SW 1271 (cell line): ENCODE results near the gene UNC13A.

ENCODE experiments used
- DNase-seq, 2 experiments: peaks; one replicate each; lab custom pipeline; 2025; lab: John Stamatoyannopoulos, UW

Gene UNC13A

DNA sequence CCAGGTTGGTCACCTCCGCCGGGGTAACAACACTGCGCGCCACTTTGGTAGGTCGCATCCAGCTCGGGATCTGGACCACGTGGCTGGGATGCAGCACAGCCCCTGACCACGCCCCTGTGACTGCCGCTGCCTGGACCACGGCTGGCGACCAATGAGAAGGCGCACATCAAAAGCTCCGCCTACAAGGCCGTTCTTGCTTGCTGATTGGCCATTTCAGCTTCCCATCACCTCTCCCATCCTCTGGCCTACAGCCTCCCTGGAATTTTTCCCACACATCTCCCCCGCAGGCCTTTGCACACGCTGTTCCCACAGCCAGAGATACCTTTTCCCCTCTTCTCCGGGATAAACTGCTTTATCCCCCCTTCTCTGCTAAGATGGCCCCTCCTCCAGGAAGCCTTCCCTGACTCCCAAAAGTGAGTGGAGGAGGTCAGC, 18.6 kb upstream of the UNC13A start:
- DNase-seq = no peak

DNA sequence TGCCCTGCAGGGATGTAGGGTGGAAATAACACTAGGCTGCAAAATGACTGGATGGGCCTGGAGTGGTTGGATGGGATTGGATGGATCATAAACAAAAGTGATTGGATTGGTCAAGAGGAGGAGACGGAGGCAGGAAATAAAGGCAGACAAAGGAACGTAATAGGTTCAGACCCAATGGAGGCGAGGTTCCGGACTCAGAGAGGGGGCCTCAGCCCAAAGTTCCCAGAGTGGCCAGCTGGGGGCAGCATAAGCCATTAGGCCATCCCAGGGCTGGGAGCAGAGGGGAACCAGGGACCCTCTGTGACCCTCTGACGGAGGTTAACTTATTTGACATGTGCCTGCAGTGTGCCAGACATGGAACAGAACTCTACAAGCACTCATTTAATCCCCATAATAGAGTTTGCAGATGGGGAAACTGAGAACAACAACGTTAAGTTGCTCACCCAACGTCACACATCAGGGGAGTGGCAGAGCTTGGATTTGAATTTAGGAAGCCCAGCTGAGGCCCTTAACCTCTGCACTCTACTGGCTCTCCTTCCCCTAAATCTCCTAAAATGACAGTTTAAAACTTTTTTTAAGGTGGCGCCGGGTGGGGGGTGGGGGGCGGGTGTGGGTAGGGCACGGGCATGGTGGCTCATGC, 15.8 kb upstream of the UNC13A start:
- DNase-seq = no peak

DNA sequence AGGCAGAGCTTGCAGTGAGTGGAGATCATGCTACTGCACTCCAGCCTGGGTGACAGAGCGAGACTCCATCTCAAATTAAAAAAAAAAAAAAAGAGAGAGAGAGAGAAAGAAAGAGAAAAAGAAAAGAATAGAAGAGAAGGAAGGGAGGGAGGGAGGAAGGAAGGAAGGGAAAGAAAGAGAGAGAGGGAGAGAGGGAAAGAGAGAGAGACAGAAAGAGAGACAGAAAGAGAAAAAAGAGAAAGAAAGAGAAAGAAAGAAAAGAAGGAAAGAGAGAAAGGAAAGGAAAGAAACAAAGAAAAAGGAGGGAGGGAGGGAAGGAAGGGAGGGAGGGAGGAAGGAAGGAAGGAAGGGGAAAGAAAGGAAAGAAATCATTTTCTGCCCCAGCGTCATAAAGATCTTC, 7.0 kb upstream of the UNC13A start:
- DNase-seq = no peak

DNA sequence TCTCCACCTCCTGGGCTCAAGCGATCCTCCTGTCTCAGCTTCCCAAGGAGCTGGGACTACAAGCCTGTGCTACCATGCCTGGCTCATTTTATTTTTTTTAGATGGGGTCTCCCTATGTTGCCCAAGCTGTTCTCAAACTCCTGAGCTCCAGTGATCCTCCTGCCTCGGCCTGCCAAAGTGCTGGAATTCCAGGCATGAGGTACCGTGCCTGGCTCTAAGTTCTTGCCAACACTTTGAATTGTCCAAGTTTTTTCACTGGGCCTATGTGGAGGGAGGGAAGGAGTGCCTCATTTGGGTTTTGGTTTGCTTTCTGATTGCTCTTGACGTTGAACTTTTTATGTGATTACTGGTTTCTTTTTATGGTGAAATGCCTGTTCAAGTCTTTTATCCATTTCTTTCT, 4.4 kb upstream of the UNC13A start:
- DNase-seq = no peak

DNA sequence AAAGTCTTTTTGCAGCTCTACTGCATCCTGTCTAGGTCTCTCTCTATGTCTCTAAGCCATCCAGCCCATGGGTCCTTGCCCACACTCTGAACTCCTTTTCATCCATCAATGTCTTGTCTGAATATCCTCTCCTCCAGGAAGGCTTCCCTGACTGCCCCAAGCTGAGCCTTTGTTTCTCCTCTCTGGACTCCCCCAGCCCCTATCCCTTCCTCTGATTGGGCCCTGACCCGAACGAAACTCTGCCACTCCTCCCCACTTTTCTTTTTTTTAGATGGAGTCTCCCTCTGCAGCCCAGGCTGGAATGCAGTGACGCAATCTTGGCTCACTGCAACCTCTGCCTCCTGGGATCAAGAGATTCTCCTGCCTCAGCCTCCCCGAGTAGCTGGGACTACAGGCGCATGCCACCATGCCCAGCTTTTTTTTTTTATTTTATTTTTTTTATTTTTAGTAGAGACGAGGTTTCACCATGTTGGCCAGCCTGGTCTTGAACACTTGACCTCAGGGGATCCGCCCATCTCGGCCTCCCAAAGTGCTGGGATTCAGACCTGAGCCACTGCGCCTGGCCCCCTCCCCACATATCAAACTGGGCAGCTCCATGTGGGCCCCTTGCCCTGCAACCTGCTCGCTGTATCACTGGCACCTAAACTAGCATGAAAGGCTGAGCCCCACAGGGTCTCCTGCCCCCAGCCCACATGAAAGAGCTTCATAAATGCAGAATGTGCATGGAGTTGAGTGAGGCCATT, 870 bp upstream of the UNC13A start:
- no peak for DNase-seq

DNA sequence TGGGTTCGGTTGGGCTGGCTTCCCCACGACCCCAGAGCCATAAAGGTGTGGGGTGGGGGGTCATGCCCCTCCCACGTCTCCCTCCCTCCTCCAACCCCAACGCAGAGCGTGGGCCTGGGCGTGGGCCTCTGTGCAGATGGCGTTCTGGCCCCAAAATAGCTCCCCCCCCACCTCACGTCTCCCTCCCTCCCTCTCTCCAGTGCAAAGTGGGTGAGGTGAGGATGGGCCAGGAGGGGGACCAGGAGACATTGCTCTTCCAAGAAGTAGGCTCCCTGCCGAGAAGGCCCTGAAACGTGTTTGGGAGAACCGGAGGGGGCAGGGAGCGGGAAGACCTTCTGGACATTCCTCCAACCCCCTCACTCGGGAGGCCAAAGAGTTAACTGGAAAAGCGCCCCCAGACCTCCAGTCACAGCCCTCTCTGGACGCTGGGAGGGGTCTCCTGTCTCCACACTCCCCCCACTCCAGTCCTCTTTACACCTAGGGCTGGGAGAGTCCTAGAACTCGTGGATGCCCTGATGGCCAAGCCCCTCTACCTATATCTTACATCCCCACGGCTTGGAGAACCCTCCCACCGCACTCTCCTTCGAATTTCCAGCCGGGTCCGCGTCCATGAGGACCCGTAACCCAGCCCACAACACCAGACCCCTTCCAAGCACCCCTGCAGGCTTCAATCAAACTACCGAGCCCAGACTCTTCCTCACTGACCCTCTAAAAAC, 855 bp downstream of the UNC13A start:
- no peak for DNase-seq

DNA sequence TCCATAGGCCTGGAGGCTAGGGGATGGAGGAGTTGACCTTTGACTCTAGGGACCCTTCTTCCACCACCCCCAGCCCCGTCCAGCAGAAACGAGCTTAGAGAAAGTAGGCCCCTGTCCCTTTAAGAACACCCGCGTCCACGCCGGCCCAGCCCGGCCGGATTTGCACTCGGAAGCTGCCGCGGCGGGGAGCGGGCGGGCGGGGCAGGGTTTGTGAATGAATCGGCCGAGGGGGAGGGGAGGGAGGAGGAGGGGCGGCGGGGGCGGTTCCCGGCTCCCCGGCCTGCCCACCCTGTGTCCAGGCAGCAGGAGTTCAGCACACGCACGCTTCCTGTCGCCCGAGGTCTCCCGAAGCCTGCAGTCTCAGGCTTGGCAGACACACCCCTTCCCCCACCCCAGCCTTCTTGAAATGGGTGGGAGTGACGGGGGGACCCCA, 1.5 kb downstream of the UNC13A start:
- peak; percentile 57 to 75 for DNase-seq

DNA sequence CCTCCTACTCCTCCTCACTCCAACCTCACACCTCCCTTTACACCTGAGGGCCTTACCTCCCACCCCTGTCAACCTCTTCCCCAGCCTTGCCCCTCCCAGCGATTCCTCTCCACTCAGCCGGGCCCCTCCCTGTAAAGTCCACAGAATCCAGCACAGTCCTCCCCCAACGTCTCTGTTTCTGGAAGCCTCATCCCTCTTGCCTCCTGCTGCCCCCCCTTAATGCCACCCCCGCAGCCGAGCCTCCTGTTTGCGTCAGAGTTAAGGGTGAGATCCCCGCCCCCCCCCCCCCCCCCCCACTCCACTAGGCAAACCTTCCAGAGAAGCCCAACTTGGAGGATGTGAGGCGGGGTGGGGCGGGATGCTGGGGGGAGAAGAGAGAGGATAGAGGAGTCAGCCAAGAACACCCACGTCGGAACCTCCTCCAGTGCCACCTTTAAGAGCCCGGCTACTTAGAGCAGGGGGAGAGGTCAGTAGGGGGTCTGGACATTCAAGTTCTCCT, 2.1 kb downstream of the UNC13A start:
- DNase-seq = peak; percentile 56 to 73

DNA sequence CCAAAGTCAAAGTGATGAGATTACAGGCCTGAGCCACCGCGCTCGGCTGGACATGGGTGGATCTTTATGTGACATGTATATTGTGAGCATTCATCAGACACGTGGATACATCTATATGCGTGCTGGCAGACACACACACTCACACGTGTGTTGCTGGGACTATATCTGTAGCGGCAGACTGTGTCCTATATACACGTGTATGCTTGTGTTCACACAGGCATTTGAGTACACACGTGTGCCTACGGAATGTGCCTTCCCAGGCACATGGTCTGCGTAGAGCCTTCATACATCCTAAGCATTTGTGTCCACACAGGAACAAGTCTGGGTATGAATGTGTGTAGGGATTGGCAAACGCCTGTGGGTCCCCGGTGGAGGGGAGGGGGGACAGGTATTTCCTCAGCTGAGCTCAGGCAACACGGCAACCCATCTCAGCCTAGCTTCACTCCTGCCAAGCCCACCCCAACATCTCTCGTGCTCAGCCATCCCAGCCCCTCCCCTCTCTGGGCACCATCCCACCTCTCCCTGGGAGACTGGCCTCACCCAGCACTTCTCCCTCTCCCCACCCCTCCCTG, 2.6 kb downstream of the UNC13A start:
- no peak for DNase-seq

DNA sequence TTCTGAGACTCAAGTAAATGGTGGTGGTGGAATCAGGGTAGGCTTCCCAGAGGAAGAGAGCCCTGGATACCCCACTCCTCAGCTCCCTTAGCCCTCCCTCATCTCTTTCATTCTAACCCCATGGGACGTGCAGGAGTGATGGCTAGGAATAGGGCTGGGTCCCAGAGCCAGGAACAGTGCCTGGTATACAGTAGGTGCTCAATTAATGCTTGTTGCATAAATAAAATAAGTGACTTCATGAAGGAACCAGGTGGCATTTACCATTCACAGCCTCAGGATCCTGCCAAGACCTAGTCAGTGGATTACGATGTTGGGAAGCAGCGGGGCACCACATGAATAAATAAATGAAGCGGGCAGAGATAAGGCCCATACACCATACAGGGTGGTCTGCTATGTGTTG, 3.9 kb downstream of the UNC13A start:
- no peak for DNase-seq

DNA sequence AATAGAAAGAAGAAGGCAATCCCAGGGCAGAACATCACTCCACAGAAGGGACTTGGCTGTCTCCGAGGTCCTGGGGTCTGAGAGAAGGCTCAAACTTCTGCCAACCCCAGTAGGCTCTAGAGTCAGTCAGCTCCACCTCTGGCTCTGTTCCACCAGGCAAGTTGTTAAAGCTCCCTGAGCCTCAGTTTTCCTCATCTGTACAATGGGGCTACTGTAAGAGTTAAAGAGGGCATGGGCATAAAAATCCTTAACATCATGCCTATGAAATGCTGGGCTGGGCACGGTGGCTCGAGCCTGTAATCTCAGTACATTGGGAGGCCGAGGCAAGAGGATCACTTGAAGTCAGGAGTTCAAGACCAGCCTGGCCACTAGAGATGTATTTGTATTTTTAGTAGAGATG, 5.1 kb downstream of the UNC13A start:
- no peak for DNase-seq

DNA sequence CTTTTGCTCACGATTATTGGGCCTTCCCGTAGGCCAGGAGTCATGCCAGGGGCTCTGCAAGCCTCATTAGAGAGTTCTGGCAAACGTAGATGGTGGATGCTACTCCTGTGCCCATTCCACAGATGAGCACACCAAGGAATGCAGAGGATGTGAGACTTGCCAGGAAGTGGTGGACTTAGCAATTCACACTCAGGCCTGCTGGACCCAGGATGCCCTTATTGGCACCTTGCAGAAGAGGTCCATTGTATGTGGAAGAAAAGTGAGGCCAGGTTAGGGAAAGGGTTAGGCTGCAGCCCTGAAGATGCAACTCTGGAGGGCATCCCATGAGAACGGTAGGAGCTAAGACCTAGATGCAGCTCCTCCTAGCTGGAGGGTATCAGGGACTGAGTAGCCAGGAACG, 5.9 kb downstream of the UNC13A start:
- no peak for DNase-seq

DNA sequence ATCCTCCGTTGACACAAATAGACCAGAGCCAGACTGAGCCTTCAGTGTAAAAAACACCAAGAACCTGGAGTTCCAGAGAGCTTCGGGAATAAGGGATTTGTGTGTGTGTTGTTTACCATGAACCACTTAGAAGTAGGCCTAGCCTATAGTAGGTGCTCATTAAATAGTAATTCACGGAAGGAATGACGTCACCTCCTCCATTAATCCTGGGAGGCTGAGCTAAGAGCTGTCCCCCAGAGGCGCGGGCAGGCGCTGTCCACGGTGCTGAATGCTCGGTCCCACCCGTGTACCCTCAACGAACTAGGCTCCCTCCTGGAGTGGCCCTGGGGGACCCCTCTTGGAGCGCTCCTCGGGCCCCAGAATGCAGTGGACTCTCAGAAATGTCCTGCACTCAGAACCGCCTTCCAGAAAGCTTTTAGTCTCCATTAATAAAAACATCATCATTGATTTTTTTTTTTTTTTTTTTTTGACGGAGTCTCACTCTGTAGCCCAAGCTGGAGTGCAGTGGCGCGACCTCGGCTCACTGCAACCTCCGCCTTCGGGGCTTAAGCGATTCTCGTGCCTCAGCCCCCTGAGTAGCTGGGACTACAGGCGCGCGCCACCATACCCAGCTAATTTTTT, 6.5 kb downstream of the UNC13A start:
- no peak for DNase-seq

DNA sequence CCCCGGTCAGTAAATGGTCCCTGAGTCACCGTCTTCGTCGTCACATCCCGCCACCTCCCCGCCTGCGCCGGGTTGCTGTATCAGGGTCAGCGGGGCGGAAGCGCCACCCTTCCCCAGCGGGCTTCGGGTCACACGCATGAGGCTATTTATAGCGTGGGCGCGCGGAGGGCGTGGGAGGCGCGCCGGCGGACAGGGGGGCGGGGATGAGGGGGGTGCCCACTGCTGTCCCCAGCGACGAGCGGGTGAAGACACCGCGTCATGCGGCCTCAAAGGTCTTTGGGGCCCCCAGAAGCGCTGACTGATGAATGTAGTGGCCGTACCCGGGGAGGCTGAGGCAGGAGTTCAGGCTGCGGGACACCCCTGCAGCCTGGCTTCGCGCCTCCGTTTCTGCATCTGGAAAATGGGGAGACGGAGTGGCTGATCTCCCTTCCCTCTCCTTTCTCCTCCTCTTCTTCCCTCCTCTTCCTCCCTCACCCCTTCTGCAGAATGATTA, 7.9 kb downstream of the UNC13A start:
- peak; percentile 48 to 84 for DNase-seq

DNA sequence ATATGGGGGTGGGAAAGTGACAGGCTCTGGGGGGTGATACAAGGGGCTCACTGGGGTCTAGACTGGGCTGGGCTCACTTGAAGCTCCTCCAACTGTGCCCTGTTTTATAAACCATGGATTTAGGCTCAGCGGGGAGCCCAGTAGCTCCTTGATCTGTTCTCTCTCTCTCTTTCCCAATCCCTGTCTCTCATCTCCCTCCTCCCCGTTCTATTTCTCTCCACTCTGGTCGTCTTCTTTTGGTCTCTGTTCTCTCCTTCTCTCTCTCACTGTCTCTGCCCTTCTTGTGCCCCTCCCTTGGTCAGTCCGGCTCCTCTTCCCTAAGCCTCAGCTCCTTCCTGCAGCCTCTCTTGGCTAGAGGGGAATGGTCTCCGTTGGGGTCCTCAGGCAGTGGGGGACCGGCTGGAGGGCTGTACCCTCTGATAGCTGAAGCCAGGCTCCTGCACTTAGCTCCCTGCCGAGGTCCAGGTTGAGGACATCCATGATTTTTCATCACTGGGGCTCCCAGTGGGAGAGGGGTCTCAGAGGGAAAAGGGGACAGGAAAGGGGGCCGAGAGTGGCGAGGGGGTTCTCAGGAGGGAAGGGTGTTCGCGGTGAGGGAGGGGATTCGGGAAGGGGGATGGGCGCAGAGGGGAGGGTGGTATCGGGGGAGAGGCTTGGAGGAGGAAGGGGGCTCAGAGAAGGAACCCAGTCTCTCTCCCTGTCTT, 8.5 kb downstream of the UNC13A start:
- DNase-seq = no peak

DNA sequence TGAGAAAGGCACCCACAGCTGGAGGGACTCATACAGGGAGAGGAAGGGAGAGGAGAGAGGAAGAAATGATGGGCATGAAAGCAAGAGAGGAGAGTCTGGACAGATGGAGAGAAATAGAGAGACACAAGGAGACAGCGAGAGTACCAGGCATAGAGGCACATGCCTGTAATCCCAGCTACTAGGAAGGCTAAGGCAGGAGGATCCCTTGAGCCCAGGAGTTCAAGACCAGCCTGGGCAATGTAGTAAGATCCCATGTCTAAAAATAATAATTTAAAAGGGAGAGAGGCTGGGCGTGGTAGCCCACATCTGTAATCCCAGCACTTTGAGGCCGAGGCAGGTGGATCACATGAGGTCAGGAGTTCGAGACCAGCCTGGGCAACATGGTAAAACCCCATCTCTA, 9.3 kb downstream of the UNC13A start:
- DNase-seq = no peak

DNA sequence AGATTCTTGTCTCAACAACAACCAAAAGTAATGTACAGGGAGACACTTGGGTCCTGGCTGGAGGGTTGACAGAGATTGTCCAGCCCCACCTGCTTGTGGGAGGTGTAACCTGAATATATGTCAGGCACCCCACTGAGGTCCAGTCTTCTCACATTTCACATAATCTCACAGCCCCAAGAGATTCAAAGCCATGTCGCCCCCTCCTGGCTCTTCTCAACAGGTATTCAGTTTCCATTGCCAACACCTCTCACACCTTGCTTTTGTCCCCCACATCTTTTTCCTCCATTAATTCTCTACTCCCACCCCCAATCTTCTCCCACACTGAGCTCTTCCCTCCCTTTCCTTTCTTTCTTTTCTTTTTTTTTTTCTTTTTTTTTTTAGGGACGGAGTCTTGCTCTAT, 11.2 kb downstream of the UNC13A start:
- DNase-seq = peak in 1 of 2 experiments; percentile 23

DNA sequence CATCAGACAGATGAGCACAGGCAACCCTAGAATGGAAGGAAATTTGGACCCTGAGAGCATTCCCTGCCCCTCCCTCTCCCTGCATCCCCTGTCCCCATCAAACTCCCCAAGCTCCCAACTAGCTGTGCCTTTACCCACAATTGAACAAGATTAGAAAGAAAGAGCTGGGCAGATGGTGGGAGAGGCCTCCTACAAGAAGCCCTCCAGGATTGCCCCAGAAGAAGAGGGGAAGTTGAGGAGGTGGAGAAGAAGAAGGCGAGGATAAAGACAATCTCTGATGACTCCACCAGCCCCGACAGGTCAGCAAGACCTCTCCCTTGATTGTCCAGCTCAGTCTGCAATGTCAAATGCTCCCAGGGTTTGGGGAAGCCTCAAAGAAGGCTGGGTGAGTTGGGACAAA, 11.9 kb downstream of the UNC13A start:
- no peak for DNase-seq

DNA sequence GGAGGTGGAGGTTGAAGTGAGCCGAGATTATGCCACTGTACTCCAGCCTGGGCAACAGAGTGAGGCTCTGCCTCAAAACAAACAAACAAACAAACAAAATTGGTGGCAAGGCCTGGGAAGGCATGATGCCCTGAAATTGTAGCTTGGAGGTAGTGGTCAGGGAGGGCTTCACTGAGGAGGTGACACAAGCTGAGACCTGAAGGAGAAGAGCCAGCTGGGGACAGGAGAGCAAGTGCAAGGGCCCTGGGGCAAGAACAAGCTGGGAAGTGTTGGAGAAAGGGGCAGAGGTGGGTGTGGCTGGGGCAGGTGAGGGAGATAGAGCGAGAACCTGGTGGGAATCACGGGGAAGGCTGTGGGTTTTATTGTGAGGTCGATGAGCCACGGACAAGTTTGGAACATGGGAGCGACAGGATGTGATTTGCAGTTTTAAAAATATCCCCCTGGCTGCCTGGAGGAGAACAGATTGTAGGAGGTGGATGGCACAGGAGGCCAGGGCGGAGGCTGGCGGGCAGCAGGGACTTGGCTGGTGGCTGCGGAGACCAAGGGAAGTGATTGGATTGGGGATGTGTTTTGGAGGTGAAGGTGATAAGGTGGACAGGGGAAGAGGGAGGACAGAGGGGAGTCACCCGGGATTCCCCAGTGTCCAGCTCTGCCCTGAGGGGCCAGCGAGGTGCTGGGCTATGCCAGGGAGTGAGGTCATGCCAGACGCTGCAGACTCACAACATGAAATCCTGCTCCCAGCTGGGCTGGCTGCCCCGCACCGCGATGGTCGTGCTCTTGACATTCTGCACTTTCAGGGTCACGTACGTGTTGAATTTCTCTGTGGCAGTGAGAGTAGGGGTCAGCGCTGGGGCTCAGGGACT, 14.0 kb downstream of the UNC13A start:
- DNase-seq = no peak

DNA sequence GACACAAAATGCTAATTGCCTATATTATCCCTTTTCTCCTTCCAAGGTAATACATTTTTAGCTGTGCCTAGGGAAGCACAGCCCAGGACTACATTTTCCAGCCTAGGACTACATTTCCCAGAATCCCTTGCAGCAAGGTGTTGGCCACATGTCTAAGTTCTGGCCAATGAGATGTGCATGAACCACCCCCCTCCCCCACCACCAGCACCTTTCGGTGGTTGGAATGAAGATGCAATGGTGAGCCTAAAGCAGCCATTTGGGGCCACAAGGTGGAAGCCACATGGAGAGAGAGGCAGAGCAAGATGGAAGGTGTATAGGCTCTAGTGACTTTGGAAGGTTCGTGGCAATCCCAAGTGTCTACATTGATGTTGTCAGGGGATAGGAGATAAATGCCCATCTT, 16.2 kb downstream of the UNC13A start:
- DNase-seq = peak in 1 of 2 experiments; percentile 68
